Endothelial cell of umbilical vein (primary cell): ENCODE results near the gene AMOT.

Source experiments
- EZH2 ChIP-seq: IDR thresholded peaks from 2 replicates; pipeline ENCODE4 v1.6.1; 2012; ENCODE audit warnings: borderline replicate concordance, low read depth, mild to moderate bottlenecking, moderate library complexity, low read length, inconsistent platforms; ENCODE audit not compliant: severe bottlenecking
- GATA2 ChIP-seq: IDR thresholded peaks from 2 replicates; pipeline ENCODE4 v1.7.0; 2011; ENCODE audit warnings: low read depth, mild to moderate bottlenecking, moderate library complexity, mixed read lengths, low read length; ENCODE audit not compliant: insufficient read length, insufficient read depth
- JUN ChIP-seq: IDR thresholded peaks from 2 replicates; pipeline ENCODE4 v1.6.1; 2011; ENCODE audit warnings: borderline replicate concordance, low read depth; ENCODE audit not compliant: insufficient read length, insufficient read depth
- MAX ChIP-seq: IDR thresholded peaks from 2 replicates; pipeline ENCODE4 v1.6.1; 2011; ENCODE audit not compliant: insufficient read depth, insufficient read length
- MYC ChIP-seq: IDR thresholded peaks from one replicate; pipeline ENCODE4 v1.6.1; 2011; ENCODE audit warnings: mild to moderate bottlenecking, low read depth, low read length
- POLR2A ChIP-seq: IDR thresholded peaks from 2 replicates; pipeline ENCODE4 v1.6.1; 2012; ENCODE audit warnings: low read depth, mild to moderate bottlenecking, control low read depth, low read length
- POLR2AphosphoS5 ChIP-seq: IDR thresholded peaks from 2 replicates; pipeline ENCODE4 v1.6.1; 2012; ENCODE audit warnings: low read depth, mild to moderate bottlenecking, control low read depth, low read length, moderate library complexity; ENCODE audit not compliant: insufficient read depth
- TF ChIP-seq, protein P1 (sequence below), 2 donors: IDR thresholded peaks; 1 replicate in 1 of 2; 2 replicates in 1 of 2; pipeline ENCODE4 v1.5.1; 2011; ENCODE audit warnings: low read length in 2 of 2, mild to moderate bottlenecking in 2 of 2, moderate library complexity in 2 of 2, control low read depth in 1 of 2, inconsistent platforms in 1 of 2, low read depth in 1 of 2; ENCODE audit not compliant: insufficient read depth in 1 of 2; ENCODE audit errors: extremely low read depth in 1 of 2

- TF ChIP-seq, protein P1, sequence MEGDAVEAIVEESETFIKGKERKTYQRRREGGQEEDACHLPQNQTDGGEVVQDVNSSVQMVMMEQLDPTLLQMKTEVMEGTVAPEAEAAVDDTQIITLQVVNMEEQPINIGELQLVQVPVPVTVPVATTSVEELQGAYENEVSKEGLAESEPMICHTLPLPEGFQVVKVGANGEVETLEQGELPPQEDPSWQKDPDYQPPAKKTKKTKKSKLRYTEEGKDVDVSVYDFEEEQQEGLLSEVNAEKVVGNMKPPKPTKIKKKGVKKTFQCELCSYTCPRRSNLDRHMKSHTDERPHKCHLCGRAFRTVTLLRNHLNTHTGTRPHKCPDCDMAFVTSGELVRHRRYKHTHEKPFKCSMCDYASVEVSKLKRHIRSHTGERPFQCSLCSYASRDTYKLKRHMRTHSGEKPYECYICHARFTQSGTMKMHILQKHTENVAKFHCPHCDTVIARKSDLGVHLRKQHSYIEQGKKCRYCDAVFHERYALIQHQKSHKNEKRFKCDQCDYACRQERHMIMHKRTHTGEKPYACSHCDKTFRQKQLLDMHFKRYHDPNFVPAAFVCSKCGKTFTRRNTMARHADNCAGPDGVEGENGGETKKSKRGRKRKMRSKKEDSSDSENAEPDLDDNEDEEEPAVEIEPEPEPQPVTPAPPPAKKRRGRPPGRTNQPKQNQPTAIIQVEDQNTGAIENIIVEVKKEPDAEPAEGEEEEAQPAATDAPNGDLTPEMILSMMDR (IDR thresholded peaks at IDR 0.05; ENCODE audit: extremely low read depth in 1 of 2, insufficient read depth in 1 of 2, low read depth in 1 of 2, low read length in 2 of 2), result no peak
- no peak for TF ChIP-seq POLR2A
- no peak for TF ChIP-seq POLR2AphosphoS5
- no peak for TF ChIP-seq MYC
- TF ChIP-seq EZH2, result no peak
- no peak for TF ChIP-seq MAX
- TF ChIP-seq GATA2, result no peak
- no peak for TF ChIP-seq JUN
These were observed 22.3 kb downstream of the AMOT start for GRCh38 chrX:112818114-112819007.
